ENCODE results near the gene VPS13D.
A peak's percentile ranks its signal among the peaks of the same experiment; 100 is the strongest.

VPS13D gene

GRCh38 chr1:12549460-12550349, 319.9 kb downstream of the VPS13D start:
- peak; percentile 53 for DNase-seq (ENCODE audit: low read depth, low spot score)

- DNase-seq (ENCODE audit: low read depth, low spot score): no peak
These were observed 321.8 kb downstream of the VPS13D start for GRCh38 chr1:12551584-12551983.

GRCh38 chr1:12552111-12552888, 322.5 kb downstream of the VPS13D start:
- DNase-seq (ENCODE audit: low read depth, low spot score): no peak

GRCh38 chr1:12552951-12553921, 323.4 kb downstream of the VPS13D start:
- DNase-seq (ENCODE audit: low read depth, low spot score): peak; percentile 70

- peak; percentile 26 for DNase-seq (ENCODE audit: low read depth, low spot score)
These were observed 324.1 kb downstream of the VPS13D start for GRCh38 chr1:12553963-12554362.

GRCh38 chr1:12554521-12555305, 324.9 kb downstream of the VPS13D start:
- no peak for DNase-seq (ENCODE audit: low read depth, low spot score)

- DNase-seq (ENCODE audit: low read depth, low spot score): no peak
These were observed 325.9 kb downstream of the VPS13D start for GRCh38 chr1:12555411-12556367.

GRCh38 chr1:12556368-12556930, 326.6 kb downstream of the VPS13D start:
- DNase-seq (ENCODE audit: low read depth, low spot score): peak; percentile 77

- DNase-seq (ENCODE audit: low read depth, low spot score): no peak
These were observed 327.4 kb downstream of the VPS13D start for GRCh38 chr1:12556957-12557935.

- DNase-seq (ENCODE audit: low read depth, low spot score): no peak
These were observed 331.3 kb downstream of the VPS13D start for GRCh38 chr1:12561121-12561520.

Data from ELF-1 (cell line).